Measurements from ENCODE around the gene RB1.

Gene RB1

GRCh38 chr13:48303359-48304142 lies at the start of gene RB1:
Gene RB1, plus strand, starts transcription at chr13:48303751. Its CDS starts 162 bp downstream, at chr13:48303913.
- peak; percentile 85 to 86 for DNase-seq

GRCh38 chr13:48253849-48254248 lies 49.7 kb upstream of the RB1 start:
- DNase-seq, result no peak

GRCh38 chr13:48255090-48255489 lies 48.5 kb upstream of the RB1 start:
- DNase-seq, result no peak

- DNase-seq, result no peak
These were observed 47.6 kb upstream of the RB1 start for GRCh38 chr13:48255954-48256353.

GRCh38 chr13:48258002-48258401 lies 45.5 kb upstream of the RB1 start:
- no peak for DNase-seq

- DNase-seq, result no peak
These were observed 45.1 kb upstream of the RB1 start for GRCh38 chr13:48258430-48258829.

- no peak for DNase-seq
These were observed 42.6 kb upstream of the RB1 start for GRCh38 chr13:48260970-48261369.

- DNase-seq, result no peak
These were observed 40.4 kb upstream of the RB1 start for GRCh38 chr13:48263196-48263595.

- DNase-seq, result no peak
These were observed 39.5 kb upstream of the RB1 start for GRCh38 chr13:48264058-48264457.

GRCh38 chr13:48265217-48265815 lies 38.2 kb upstream of the RB1 start:
- DNase-seq, result peak in 1 of 2 donors; percentile 12

GRCh38 chr13:48266150-48266549 lies 37.4 kb upstream of the RB1 start:
- DNase-seq, result no peak

GRCh38 chr13:48266701-48267639 lies 36.6 kb upstream of the RB1 start:
- no peak for DNase-seq

- DNase-seq, result no peak
These were observed 35.5 kb upstream of the RB1 start for GRCh38 chr13:48268019-48268418.

- DNase-seq, result no peak
These were observed 30.2 kb upstream of the RB1 start for GRCh38 chr13:48273346-48273745.

- DNase-seq, result no peak
These were observed 28.0 kb upstream of the RB1 start for GRCh38 chr13:48275507-48275906.

GRCh38 chr13:48278806-48279205 lies 24.7 kb upstream of the RB1 start:
- no peak for DNase-seq

GRCh38 chr13:48281556-48281955 lies 22.0 kb upstream of the RB1 start:
- DNase-seq, result no peak

GRCh38 chr13:48291730-48292129 lies 11.8 kb upstream of the RB1 start:
- no peak for DNase-seq

GRCh38 chr13:48292650-48293049 lies 10.9 kb upstream of the RB1 start:
- DNase-seq, result no peak

GRCh38 chr13:48294653-48295052 lies 8.9 kb upstream of the RB1 start:
- no peak for DNase-seq

GRCh38 chr13:48295271-48295670 lies 8.3 kb upstream of the RB1 start:
- DNase-seq, result no peak

GRCh38 chr13:48296528-48296927 lies 7.0 kb upstream of the RB1 start:
- no peak for DNase-seq

- DNase-seq, result no peak
These were observed 6.3 kb upstream of the RB1 start for GRCh38 chr13:48297131-48297786.

Measured in stimulated activated CD4-positive, alpha-beta T cell treated with anti-CD3 and anti-CD28 coated beads, Interleukin-2, amount 100 ng/mL, for 48 hours (primary cell).